NT2/D1 (cell line): Measurements from ENCODE around the gene ADAMTS2.

ENCODE experiments used
- DNase-seq: peaks from one replicate; pipeline ENCODE4 v3.0.0-alpha.2; 2011; ENCODE audit warnings: low read depth, low spot score
- H3K27me3 ChIP-seq: 2 replicates; pipeline ENCODE4 v1.6.0; 2011; ENCODE audit warnings: mild to moderate bottlenecking; ENCODE audit not compliant: insufficient read length, insufficient read depth
- H3K36me3 ChIP-seq: 2 replicates; pipeline ENCODE4 v1.6.1; 2011; ENCODE audit warnings: mild to moderate bottlenecking, low read length, mixed read lengths; ENCODE audit not compliant: insufficient read depth, insufficient read length
- H3K4me1 ChIP-seq: 2 replicates; pipeline ENCODE4 v1.5.1; 2011; ENCODE audit not compliant: insufficient read depth, insufficient read length
- H3K4me3 ChIP-seq: 2 replicates; pipeline ENCODE4 v1.5.1; 2011; ENCODE audit warnings: low read depth; ENCODE audit not compliant: insufficient read length
- H3K9ac ChIP-seq: 2 replicates; pipeline ENCODE4 v1.6.0; 2011; ENCODE audit warnings: low read depth; ENCODE audit not compliant: insufficient read length
- H3K9me3 ChIP-seq: 2 replicates; pipeline ENCODE4 v1.5.1; 2011; ENCODE audit warnings: mild to moderate bottlenecking, low read length; ENCODE audit not compliant: insufficient read depth
- SUZ12 ChIP-seq: IDR thresholded peaks from 2 replicates; pipeline ENCODE4 v1.6.1; 2011; ENCODE audit not compliant: insufficient read length, insufficient read depth; ENCODE audit errors: extremely low read depth
- YY1 ChIP-seq: IDR thresholded peaks from 2 replicates; pipeline ENCODE4 v1.6.1; 2011; ENCODE audit not compliant: insufficient read length, insufficient read depth
- ZNF274 ChIP-seq: IDR thresholded peaks from 2 replicates; pipeline ENCODE4 v1.6.1; 2011; ENCODE audit warnings: mild to moderate bottlenecking, low read depth, low read length

ADAMTS2 gene

DNA sequence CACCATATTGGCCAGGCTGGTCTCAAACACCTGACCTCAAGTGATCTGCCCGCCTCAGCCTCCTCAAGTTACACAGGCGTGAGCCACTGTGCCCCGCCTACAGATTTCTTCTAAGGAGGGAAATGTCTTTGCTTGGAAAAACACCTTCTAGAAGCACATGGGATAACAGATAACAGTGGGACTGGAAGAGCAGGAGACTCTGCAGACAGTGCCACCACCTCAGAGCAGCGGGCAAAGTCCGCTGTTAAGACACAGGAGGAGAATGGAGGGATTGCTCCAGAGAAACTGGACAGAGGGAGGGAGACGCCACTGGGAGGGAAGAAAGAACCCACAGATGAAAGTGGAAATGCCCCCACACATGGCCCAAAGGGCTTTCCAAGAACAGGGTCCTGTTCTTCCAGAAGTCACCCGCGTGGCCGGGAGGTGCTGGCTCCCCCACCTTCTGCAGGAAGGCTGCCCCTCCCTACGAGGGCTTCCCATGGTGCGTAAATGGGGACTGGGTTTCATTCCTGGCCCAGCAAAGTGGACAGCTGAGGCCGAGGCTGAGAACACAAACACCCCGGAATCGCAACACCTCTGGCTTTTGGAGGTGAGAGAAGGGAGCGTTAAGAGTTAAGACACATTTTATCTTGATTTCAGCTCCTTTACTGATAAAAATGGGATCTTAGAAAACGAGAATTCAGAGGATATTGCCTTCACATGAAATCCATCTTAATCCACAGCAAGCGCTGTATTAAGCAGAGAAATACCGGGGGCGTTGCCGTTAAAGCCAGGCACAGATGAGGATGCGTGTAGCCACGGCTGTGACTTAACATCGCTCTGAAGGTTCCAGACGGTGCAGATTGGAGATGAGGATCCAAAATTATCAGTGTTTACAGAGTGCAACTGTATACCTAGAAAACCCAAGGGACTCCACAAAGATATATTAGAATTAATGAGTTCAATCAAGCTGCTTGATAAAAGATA is 11.2 kb downstream of the ADAMTS2 start:
- Histone ChIP-seq H3K4me1 (peaks cover 21% of the 10 kb centered on the region), H3K27me3 (no peaks in the 10 kb centered on the region), H3K9me3 (no peaks in the 10 kb centered on the region), H3K36me3 (no peaks in the 10 kb centered on the region), H3K9ac (no peak overlapping the region), H3K4me3 (no peak overlapping the region)
- TF ChIP-seq SUZ12: no peak
- no peak for TF ChIP-seq ZNF274
- no peak for TF ChIP-seq YY1
- no peak for DNase-seq

DNA sequence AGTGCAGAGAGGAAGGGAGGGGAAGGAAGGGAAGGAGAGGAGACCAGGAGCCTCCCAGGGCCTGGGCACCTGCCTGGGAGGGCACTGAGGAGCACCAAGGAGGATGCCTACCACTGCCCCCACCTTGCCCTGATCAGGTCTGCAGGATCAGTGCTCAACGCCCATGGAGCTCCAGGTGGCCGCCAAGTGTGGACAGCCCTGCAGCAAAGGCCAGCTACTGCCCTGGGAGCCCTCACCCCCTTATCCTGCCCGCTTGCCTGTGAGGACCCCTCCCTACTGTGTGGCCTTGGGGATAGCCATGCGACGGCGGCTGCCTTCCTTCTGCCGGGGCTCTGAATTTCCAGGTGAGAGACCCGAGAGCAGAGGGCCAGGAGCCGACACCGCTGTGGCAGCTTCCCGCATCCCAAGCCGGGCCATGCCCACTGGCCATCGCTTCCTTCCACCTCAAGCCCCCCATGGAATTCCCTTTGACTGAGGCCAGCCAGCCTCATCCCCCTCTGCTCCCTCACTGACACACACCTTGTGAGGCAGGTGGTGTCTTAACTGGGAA is 12.4 kb downstream of the ADAMTS2 start:
- Histone ChIP-seq H3K9ac (no peak overlapping the region), H3K27me3 (no peaks in the 10 kb centered on the region), H3K4me1 (peaks cover 16% of the 10 kb centered on the region), H3K9me3 (no peaks in the 10 kb centered on the region), H3K36me3 (no peaks in the 10 kb centered on the region), H3K4me3 (no peak overlapping the region)
- TF ChIP-seq ZNF274 (no peak), YY1 (no peak), SUZ12 (no peak)
- DNase-seq: no peak

DNA sequence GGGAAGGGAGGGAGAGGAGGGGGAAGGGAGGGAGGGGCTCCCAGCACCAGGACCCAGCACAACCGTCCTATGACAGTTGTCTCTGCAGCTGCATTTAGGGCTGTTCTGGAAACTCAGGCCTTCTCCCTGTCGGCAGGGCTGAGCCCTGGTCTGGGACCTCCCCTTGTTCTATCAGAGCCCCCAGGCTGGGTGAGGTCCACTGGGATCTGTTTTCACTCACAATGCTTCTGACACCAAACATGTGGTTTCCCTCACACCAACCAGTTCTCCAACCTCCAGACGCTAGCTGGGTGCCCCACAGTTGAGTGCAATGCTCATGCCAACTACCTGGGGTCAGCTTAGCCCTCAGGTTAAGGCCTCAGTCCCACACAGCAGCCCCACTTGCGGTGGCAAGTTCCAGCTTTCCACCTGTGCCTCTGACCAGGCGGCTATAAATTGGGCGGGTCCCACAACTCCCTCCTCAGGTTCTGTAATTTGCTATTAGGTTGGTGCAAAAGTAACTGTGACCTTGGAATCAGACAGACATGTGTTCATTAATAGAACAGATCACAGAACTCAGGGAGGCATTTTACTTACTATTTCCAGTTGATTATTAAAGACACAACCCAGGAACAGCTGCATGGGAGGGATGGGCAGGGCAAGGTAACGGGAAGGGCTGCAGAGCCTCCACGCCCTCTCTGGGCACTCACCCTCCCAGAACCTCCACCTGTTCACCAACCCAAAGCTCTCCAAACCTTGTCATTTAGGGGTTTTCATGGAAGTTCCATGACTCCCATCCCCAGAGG is 13.5 kb downstream of the ADAMTS2 start:
- Histone ChIP-seq H3K9me3 (no peaks in the 10 kb centered on the region), H3K4me1 (peaks cover 14% of the 10 kb centered on the region), H3K27me3 (no peaks in the 10 kb centered on the region), H3K4me3 (no peak overlapping the region), H3K9ac (no peak overlapping the region), H3K36me3 (no peaks in the 10 kb centered on the region)
- no peak for DNase-seq
- TF ChIP-seq YY1: no peak
- TF ChIP-seq SUZ12: no peak
- TF ChIP-seq ZNF274: no peak

DNA sequence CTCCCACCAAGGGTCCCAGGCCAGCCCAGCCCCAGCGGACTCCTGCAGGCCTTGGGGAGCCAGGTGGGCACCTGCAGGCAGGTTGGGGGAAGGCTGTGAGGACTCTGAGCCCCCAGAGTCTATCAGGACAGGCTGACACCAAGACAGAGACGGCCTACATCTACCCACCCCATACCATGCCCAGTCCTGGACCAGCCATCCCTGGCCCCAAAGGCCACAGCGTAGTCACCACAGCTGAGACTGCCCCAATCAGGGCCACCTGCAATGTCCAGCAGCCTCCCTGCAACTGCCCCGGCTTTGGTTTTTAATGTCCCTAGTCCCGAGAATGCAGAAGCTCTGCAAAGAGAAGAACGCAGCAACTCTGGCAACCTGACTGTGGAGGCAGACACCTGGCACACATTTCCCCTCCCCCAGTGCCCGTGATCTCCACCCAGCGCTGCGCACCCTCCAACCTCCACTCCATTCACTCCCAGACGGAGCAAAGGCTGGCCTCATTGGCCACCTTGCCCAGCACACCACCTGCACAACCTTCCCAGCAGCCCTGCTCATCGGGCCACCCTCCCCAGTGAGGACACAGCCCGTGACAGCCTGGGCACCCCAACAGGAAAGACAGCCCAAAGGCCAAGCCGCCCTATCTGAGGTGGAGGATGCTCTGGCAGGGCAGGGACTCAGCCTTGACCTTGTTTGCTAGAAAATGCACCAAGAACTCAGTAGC is 14.9 kb downstream of the ADAMTS2 start:
- H3K4me3 ChIP-seq: no peak overlapping the region
- H3K9ac ChIP-seq: no peak overlapping the region
- no peak for DNase-seq
- H3K4me1 ChIP-seq: peaks cover 23% of the 10 kb centered on the region
- no peaks in the 10 kb centered on the region for H3K9me3 ChIP-seq
- no peaks in the 10 kb centered on the region for H3K36me3 ChIP-seq
- no peaks in the 10 kb centered on the region for H3K27me3 ChIP-seq
- TF ChIP-seq SUZ12 (no peak), ZNF274 (no peak), YY1 (no peak)

DNA sequence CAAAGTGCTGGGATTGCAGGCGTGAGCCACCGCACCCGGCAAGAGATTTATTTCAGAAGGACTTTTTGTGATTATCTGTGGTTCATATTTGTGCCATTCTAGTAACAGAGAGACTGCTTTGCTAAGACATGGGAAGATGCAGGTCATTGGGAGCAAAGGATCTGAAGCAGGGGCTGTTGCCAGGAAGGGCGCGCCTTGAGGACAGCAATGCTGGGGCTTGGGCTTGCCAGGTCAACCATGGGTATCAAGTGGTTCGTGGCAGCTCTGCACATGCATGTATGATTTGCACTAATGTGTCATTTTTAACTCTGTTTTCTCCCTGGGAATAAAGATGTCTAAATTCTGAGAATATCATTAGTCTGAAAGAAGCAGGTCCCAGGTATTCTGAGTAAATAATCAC is 17.0 kb downstream of the ADAMTS2 start:
- Histone ChIP-seq H3K4me1 (peaks cover 19% of the 10 kb centered on the region), H3K36me3 (no peaks in the 10 kb centered on the region), H3K4me3 (no peak overlapping the region), H3K27me3 (no peaks in the 10 kb centered on the region), H3K9me3 (no peaks in the 10 kb centered on the region), H3K9ac (no peak overlapping the region)
- DNase-seq: no peak
- TF ChIP-seq YY1 (no peak), ZNF274 (no peak), SUZ12 (no peak)

DNA sequence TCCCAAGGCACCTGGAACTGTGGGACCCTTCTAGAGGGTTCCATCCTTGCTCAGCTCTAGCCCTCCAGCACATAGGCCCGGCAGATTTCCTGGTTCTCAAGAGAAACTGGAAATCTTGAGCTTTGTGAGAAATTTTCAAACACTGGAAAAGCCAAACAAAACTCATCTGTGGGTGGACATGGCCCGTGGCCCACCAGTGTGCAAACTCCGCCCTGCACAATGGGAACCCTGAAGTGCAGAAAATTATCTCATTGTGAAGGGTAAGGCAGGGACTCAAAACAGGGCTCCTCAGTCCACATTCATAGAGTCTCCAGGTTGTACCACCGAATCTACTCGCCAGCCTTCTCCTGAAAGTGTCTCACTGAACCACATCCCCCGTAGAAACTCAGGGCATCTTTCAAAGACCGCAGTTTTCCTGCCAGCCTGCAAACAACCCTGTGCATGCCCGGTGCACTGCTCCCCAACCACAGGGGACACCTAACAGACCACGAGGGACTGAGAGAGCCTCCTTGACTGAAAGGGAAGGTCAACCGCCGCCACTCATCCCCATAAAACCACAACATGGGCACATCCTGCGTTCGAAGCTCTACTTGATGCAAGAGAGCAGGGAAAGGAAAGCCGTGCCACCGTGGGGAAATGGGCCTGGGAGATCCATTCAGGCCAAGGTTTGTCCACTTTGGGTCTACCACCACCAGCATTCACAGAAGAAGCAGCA is 18.1 kb downstream of the ADAMTS2 start:
- Histone ChIP-seq H3K36me3 (no peaks in the 10 kb centered on the region), H3K9me3 (no peaks in the 10 kb centered on the region), H3K27me3 (no peaks in the 10 kb centered on the region), H3K4me1 (peaks cover 18% of the 10 kb centered on the region), H3K9ac (no peak overlapping the region), H3K4me3 (no peak overlapping the region)
- DNase-seq: no peak
- TF ChIP-seq ZNF274: no peak
- TF ChIP-seq SUZ12: no peak
- TF ChIP-seq YY1: no peak
